Stimulated activated CD4-positive, alpha-beta T cell treated with anti-CD3 and anti-CD28 coated beads, Interleukin-12 subunit alpha, Interleukin-12 subunit beta, amount 100 ng/mL, for 24 hours (primary cell): ENCODE measurements around the gene RPL19.
"Not testable (repeated sequence)": the region's sequence is repeated elsewhere in the genome, so short reads cannot be mapped to it uniquely, and the experiment has no call there.

Experiments used
- DNase-seq, 2 experiments: peaks; one replicate each; pipeline ENCODE4 v3.0.0-alpha.2; 2020; ENCODE audit warnings: low read depth in 2 of 2

The RPL19 gene

DNA sequence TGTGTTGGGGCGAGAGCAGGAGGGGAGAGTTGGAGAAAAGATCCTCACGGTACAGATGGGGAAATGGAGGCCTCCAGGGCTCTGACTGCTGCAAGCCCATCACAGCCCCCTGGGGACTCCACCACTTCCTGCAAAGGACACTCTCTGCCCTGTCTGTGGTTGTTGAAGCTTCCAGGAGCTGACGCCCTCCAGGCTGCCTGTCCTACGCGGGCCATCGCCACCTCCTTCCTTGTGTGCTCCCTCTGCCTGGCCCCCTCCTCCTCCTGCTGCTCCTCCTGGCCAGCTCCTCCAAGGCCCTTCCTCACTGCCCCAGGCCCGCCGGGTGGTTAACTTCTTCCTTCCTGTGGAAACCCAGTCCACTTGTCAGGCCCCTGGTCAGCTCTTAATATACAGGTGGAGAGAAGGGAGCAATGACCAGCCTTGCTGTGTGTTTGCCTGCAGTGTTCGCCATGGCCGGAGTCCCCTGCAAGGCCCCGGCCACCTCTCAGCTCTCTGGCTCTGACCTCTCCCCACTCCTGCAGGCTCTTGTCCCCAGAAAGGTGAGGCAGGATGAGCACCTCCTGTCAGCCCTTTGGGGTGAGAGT is 44.0 kb downstream of the RPL19 start:
- no peak for DNase-seq

DNA sequence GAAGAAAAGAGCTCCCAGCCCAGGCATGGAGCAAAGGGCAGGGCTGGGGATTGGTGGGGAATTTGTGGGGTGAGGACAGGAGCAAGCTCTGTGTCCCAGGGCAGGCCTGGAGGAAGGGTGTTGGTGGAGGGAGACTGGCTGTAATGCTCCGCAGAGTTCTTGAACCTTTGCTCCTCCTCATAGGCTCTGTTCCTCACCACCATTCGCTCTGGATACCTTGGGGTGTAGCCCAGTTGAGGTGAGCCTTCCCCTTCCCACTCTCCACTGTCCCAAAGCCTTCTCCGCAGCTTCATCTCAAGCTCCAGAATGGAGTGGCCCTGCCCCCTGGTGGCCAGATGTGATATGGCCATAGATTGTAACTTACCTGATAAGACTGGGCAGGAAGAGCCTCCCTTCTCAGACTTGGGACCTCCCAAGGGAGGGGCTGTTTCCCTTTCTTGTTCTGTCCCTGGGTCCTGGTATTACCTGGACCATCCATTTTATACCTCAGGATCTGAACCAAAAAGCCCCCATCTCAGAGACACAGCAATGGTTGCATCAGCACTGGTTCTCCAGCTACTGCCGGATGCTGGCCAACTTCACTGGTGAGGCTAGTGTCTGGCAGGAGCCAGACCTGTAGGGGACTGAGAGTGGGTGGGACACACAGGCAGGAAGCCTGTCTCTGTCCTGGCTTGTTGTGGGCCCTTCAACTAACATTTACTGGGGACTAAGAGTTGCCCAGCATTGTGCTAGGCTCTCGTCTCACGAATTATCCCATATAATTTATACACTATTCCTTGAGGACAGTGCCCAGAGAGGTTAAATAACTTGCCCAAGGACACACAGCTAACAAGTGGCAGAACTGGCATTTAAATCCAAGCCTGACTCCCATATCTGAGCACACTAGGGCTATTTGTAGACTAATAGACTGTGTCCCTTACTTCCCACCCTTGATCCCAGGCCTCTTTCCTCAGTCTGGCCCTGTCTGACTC is 44.8 kb downstream of the RPL19 start:
- DNase-seq: peak; percentile 78 to 92

DNA sequence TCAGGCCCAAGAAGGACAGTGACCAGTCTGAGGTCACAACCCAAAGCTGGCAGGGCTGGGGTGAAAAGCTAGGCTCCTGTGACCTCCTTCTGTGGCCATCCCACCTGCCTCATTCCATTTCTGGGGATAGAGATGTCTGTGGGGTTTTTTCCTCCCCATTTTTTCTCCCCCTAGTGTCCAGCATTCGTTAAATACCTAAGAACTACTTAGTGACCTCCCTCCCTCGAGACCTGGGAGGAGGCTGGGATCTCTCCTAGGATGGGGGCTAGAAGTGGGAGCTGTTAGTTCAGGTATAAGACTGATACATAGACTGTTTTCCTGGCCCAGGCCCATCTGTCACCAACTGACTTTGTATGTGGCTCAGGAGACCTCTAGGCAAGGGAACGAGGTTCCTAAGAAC is 46.2 kb downstream of the RPL19 start:
- DNase-seq: no peak

DNA sequence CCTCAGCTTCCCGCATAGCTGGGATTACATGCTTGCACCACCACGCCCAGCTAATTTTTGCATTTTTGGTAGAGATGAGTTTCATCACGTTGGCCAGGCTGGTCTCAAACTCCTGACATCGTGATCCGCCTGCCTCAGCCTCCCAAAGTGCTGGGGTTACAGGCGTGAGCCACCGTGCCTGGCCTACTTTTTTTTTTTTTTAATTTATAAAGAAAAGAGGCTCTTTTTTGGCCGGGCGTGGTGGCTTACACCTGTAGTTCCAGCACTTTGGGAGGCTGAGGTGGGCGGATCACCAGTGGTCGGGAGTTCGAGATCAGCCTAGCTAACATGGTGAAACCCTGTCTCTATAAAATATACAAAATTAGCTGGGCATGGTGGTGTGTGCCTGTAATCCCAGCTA is 50.0 kb downstream of the RPL19 start:
- DNase-seq: not testable (repeated sequence)

DNA sequence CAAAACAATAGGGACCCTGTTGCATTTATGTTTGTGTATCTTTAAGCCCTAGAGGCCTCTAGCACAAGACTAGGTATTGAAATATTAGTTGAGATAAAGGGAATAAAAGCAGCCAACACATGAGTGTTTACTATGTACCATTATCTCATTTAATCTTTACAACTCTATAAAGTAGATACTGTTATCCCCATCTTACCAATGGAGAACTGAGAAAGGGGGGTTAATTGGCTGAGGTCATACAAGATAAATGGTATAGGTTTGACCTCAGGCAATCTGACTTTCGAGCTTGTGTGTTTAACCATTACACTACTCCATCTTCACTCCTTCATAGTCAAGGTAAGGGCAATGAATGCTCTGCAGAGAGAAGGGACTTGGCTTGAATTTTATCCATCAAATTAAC is 51.9 kb downstream of the RPL19 start:
- DNase-seq: no peak

DNA sequence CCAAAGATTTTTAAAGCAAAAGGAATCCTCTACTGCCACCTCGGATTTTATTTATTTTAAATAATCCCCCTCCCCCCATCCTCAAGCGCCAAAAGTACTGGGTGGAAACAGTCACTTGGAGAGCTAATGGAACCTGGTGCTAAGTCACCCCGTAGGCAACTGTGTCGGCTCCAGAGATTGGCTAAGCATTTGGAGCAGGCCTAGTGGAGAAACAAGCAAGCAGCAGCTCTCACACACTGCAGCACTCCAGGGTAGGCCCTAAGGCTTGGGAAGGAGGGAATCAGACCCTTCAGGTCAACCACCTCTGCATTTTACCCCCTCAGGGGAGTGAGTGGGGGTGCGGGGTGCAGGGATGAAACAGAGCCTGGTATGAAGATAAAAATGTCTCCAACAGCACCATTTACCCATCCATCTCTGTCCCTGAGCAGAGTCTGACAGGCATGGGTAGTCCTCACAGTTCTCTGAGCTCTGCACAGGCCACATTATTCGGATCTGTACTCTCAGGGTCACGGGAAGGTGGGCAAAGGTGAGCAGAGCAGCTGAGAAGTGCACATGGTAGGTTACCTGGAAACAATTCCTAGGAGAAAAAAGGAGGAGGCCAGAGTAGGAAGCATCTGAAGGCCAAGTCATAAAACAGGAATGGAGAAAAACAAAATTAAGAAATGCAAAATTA is 52.8 kb downstream of the RPL19 start:
- DNase-seq: no peak
